ENCODE results near the gene GLDC.

- TF ChIP-seq CTCF (conservative IDR thresholded peaks at IDR 0.05; ENCODE audit: low read length), result no peak
- TF ChIP-seq EZH2phosphoT487 (IDR thresholded peaks at IDR 0.05; ENCODE audit: borderline replicate concordance, low read depth, low read length), result no peak
Measured at GRCh38 chr9:6687180-6687579, 41.7 kb upstream of the GLDC start.

Measured in OCI-LY7 (cell line).